CD4-positive, alpha-beta T cell treated with Interleukin-6 at 100 ng/mL for 8 hours (primary cell): ENCODE results near the gene DNAH10.
"Not testable (repeated sequence)": the region's sequence is repeated elsewhere in the genome, so short reads cannot be mapped to it uniquely, and the experiment has no call there.

Experiments used
- DNase-seq: peaks from one replicate; pipeline ENCODE4 v3.0.0-alpha.2; 2020; ENCODE audit warnings: mixed read lengths, low spot score

The DNAH10 gene

DNA sequence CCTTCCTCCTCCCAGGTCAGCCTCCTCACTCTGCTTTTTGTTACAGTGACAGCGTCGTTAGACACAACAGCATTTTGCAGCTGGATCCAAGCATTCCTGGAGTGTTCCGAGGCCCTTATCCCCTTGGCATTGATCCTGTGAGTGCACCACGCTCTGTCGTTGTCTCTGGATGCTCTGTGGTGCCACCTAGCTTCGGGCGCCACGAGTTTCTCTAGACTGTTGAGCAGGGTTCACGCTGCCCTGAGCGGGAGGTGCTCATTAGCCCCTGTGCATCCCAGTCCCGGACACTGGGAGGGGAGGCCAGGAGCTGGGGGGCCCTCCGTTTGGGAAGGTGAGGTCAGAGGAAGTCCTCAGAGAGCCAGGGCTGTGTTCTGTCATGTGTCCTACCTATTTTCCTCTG lies 17.3 kb upstream of the DNAH10 start:
- DNase-seq: no peak

- DNase-seq: no peak
These were observed 14.8 kb upstream of the DNAH10 start for GRCh38 chr12:123747309-123747708.

DNA sequence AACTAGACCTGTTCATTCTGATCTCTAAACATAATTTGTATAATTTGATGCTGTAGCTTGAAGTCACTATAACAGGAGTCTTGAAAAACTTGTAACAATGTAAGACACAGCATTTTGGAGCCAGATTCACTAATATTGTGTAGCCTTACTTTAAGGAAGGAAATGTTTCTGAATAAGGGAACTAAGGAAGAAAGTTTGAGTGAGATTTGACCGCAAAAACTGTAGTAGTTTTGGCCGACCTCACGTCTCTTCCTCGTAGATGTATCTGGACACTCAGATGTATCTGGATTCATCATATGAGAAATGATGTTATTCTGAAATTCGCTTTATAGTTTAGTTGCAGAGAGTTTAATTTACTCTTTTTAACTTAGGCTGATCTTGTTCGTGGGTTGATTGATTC lies 13.9 kb upstream of the DNAH10 start:
- DNase-seq: no peak

DNA sequence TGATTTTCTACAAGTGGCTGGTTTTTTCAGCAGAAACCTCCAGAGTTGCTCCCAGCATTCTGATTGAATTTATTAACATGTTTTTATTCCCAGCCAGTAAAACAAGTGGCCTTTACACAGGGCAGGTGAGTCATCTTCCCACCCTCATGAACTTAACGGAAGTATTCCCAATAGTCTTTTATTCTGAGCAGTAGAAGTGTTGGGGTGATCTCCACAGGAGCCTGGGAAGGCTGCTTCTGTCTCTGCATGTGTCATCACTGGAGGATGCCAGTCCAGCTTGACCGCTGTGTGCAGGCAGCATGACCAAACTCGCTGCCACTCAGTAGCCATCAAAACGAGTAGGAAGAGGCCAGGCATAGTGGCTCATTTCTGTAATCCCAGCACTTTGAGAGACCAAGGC lies 13.4 kb upstream of the DNAH10 start:
- no peak for DNase-seq

- DNase-seq: no peak
These were observed 12.7 kb upstream of the DNAH10 start for GRCh38 chr12:123749355-123749754.

DNA sequence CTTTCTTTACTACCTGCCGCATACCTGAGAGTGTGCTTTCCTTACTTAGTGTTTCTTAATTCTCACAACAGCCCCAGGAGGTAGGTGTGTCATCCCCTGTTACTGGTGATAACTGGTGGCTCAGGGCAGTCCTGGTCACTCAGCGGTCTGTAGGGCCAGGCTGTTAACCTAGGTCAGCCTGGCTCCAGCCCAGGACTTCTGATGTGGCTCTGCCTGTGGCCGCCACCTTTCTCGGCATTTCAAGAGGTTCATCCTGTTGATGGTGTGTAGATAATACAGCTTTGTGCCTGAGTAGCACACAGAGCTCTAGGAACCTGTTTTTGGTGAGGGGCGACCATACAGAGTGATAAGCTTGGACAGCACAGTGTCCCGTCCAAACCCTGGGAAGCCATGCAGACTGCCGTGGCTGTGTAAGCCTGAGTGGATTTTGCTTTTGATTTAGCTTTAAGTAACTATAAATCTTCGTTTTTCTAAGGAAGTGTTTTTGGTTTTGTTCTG lies 11.9 kb upstream of the DNAH10 start:
- DNase-seq: no peak

DNA sequence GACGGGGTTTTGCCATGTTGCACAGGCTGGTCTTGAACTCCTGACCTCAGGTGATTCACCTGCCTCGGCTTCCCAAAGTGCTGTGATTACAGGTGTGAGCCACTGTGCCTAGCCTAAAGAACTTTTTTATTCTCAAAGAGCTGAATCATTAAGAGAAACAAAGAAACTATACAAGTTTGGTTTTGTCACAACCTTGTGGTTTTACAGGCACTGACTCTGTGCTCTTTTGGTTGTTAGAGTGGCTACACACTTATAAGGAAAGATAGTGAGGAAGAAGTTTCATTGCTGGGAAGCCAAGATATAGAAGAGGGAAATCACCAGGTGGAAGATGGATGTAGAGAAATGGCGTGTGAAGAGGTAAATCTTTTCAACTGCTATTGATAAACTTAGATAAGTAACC lies 10.1 kb upstream of the DNAH10 start:
- DNase-seq: no peak

GRCh38 chr12:123754041-123754772 lies 7.9 kb upstream of the DNAH10 start:
- no peak for DNase-seq

- no peak for DNase-seq
These were observed 4.5 kb upstream of the DNAH10 start for GRCh38 chr12:123757561-123757960.

- no peak for DNase-seq
These were observed 1.7 kb upstream of the DNAH10 start for GRCh38 chr12:123760267-123760938.

- no peak for DNase-seq
These were observed 583 bp downstream of the DNAH10 start for GRCh38 chr12:123762715-123763052.

DNA sequence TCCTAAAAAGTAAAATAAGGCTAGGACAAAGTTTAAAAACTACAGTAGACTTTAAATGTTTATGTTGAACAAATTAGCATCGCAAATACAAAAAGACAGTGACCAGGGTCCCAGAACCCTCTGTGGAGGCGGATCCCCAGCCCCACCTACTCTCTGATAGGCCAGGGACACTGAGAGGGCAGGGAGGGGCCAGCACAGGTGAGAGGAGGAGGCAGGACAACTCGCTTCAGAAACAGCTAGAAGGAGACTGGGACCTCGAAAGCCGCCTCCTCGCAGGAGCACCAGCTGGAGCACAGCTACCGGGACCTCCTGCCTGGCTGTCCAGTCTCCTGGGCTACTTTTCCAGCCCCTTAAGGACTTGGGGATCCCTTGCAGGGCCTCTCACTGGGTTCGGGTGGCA lies 992 bp downstream of the DNAH10 start:
- DNase-seq: no peak

- no peak for DNase-seq
These were observed 2.0 kb downstream of the DNAH10 start for GRCh38 chr12:123764109-123764508.

DNA sequence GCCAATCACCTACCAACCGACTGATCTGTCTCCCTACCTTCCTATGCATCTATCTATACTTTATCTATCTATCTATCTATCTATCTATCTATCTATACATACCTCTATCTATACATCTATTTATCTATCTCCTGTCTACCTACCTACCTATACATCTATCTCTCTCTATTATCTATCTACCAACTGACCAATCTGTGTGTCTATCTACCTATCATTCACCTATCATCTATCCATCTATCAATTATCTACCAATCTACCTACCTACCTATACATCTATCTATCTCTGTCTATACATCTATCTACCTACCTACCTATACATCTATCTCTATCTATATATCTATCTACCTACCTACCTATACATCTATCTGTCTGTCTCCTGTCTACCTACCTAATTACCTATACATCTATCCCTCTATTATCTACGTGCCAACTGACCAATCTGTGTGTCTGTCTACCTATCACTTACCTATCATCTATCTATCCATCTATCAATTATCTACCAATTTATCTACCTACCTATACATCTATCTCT lies 3.5 kb downstream of the DNAH10 start:
- DNase-seq: no peak

GRCh38 chr12:123767613-123768012 lies 5.5 kb downstream of the DNAH10 start:
- DNase-seq: no peak

GRCh38 chr12:123771261-123771660 lies 9.2 kb downstream of the DNAH10 start:
- no peak for DNase-seq

DNA sequence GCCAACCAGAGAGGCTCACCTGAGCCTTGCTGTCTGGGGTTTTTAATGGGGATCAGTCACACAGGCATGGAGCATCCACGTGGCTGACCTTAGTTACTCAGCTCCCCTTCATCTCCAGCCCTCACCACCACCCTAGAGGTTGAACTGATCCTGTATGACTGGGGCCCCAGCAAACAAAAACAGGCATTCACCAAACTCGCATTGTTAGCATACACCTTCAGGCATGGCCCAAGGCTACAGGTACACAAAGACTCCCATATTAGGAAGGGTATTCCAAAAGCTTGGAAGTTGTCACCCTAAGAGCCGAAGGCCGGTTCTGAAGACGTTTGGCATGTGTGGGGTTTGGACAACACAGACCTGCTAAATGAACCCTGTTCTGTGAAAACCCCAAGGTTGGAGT lies 10.0 kb downstream of the DNAH10 start:
- DNase-seq: no peak

- DNase-seq: no peak
These were observed 11.3 kb downstream of the DNAH10 start for GRCh38 chr12:123773375-123773774.

DNA sequence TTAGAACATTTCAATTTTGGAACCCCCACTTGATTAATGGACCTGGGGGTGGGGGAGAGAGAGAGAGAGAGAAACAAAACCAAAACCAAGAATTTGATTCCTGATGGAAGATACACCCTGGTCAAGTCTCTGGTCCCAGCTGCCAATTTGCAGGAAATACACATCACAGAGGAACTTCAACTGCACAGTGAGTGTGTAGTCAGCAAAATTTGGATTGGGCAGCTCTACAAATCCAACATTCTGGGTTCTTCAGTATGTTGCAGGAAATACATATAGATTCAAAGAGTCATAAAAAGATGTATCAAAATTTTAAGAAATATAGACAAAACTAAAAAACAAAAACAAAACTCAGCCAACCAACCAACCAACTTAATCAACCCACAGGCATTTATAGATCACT lies 17.4 kb downstream of the DNAH10 start:
- DNase-seq: no peak

DNA sequence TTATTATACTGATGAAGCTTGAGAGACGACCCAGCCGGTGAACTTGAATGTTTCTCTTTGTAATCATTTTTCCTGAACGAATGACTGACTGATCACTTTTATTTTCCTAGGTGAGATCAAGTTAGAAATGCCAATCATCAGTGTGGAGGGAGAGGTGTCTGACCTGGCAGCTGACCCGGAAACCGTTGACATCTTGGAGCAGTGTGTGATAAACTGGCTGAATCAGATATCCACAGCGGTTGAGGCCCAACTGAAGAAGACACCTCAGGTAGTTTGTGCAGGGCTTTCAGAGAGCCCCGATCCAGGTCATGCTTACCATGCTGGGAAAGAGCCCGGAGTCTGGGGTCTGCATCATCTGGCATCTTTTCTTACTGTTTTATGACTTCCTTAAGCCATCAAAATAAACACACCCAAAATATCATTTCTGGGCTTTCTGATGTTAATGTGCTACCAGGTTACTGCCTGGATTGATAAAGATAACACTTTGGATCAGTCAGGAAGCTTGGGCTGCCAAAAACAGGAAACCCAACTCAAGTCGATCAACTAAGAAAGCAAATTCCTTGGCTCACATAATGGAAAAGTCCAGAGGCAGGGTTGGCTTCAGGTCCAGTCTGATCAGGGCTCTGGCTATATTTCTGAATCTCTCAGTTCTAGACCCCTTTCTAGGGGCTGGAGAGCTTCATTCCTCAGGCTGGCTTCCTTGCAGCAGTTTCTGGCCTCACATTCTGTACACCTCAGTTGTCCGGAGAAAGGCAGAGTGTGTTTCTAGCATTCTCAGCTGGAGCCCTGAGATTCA lies 21.1 kb downstream of the DNAH10 start:
- DNase-seq: no peak

DNA sequence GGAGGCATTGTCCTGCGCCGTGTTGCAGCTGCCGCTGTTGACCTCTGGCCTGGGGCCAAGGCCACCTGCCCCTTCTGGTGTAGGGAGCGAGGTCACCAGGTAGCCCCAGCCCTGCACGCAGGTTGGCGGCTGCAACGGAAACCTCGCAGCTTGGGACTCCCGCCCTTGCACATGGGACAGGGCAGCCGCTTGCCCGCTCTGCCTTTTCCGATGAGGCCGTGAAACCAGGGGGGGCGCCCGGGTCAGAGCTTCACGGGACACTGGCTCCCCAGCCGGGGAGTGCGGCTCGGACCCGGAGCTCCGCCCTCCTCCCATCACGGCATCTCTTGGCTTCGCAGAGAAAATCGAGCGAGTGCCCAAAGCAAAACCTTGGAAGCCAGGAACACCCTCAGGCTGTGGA lies 25.4 kb downstream of the DNAH10 start:
- no peak for DNase-seq

GRCh38 chr12:123788541-123788940 lies 26.4 kb downstream of the DNAH10 start:
- no peak for DNase-seq

GRCh38 chr12:123789422-123789821 lies 27.3 kb downstream of the DNAH10 start:
- not testable (repeated sequence) for DNase-seq
